ENCODE data around the gene KRCC1. TPM values are rescaled to one million over a fixed set of nuclear protein-coding genes. Genes with fewer than 3 reads are reported as not detected.
A peak's percentile ranks its signal among the peaks of the same experiment; 100 is the strongest.

Gene KRCC1
- total and polyA plus RNA-seq, 9 of the 15 experiments (the other 6 are each of a cell fraction or from before 2014, with no cell fraction given) = 1.9 to 6.0 (median 2.2) TPM

DNA sequence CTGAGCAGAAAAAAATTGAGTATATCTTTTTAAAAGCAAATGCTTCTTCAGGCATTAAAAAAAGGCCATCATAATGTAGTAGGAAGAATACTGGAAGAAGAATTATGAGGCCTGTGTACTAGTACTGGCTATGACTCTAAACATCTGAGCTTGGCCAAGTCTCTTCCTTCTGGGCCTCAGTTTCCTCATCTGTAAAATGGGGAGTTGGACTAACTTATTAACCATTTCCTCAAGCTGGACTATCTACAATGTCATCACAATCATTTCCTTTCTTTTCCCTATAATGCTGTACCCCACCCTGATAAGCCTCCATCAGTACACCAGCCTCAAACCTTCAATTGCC lies 42.9 kb upstream of the KRCC1 start:
- intact Hi-C loops (cut with micrococcal nuclease) = no loop called here
- DNase-seq (ENCODE audit: extremely low read depth in 1 of 4, low spot score in 3 of 4) = no peak
- Histone ChIP-seq H3K9ac (ENCODE audit: insufficient read depth in 1 of 2, low read depth in 2 of 2, low read length in 2 of 2) (no peak overlapping the region), H3K4me3 (no peak overlapping the region), H3K36me3 (ENCODE audit: control insufficient read depth, insufficient read depth, low read length) (no peaks in the 10 kb centered on the region), H3K27me3 (ENCODE audit: control insufficient read depth in 2 of 2, insufficient read depth in 2 of 2, low read length in 2 of 2) (peaks cover 8 to 10% of the 10 kb centered on the region in 2 experiments), H3K79me2 (ENCODE audit: control insufficient read depth, insufficient read depth, low read length) (no peaks in the 10 kb centered on the region), H3K4me1 (replicated peaks in 1 of 2; ENCODE audit: control insufficient read depth in 2 of 2, insufficient read depth in 2 of 2, low read length in 2 of 2) (peaks cover 0 to 4% of the 10 kb centered on the region in 2 experiments; a peak in 2 of 5 replicates), H3K4me2 (ENCODE audit: insufficient read depth, low read length) (no peak overlapping the region), H2AFZ (ENCODE audit: low read depth, low read length) (no peak overlapping the region), H3K9me3 (replicated peaks; ENCODE audit: control insufficient read depth, insufficient read depth, low read depth, low read length) (no peaks in the 10 kb centered on the region), H4K20me1 (replicated peaks; ENCODE audit: control insufficient read depth, insufficient read depth, low read length) (no peaks in the 10 kb centered on the region), H3K27ac (ENCODE audit: extremely low read depth, low read depth, low read length) (no peak overlapping the region), H3K9me1 (ENCODE audit: control insufficient read depth, insufficient read depth, low read length) (no peaks in the 10 kb centered on the region)
- no TSS peak for BruUV-seq (replicated peaks)
- ChIA-PET POLR2A (no interaction called here), CTCF (ENCODE audit: low intra/inter-chr PET ratio) (no interaction called here)
- ATAC-seq = no peak
- in situ Hi-C loops (cut with MboI) = no loop called here
- FAIRE-seq = no peak
- TF ChIP-seq MIER1 (IDR thresholded peaks at IDR 0.05; ENCODE audit: low read depth) (no peak), BCOR (IDR thresholded peaks at IDR 0.05) (peak; percentile 80), CHCHD3 (CRISPR knock-in tag; IDR thresholded peaks at IDR 0.05) (no peak), NFXL1 (CRISPR knock-in tag; IDR thresholded peaks at IDR 0.05) (no peak), KAT7 (CRISPR knock-in tag; IDR thresholded peaks at IDR 0.05; ENCODE audit: borderline replicate concordance) (no peak), LEF1 (IDR thresholded peaks at IDR 0.05) (no peak), RBM25 (IDR thresholded peaks at IDR 0.05; ENCODE audit: low read depth, low read length, severe bottlenecking) (peak; percentile 91), KDM1A (IDR thresholded peaks at IDR 0.05) (peak; percentile 29 to 34; a peak in 1 of 4 replicates), GATAD2B (IDR thresholded peaks at IDR 0.05; ENCODE audit: borderline replicate concordance) (no peak), PCBP2 (IDR thresholded peaks at IDR 0.05; ENCODE audit: low read depth, low read length, poor library complexity, severe bottlenecking) (no peak), SRSF7 (optimal IDR thresholded peaks at IDR 0.05; ENCODE audit: low read depth, low read length) (no peak), NEUROD1 (IDR thresholded peaks at IDR 0.05; ENCODE audit: borderline replicate concordance, low read depth, low read length, partially characterized antibody) (no peak), PHF8 (IDR thresholded peaks at IDR 0.05; ENCODE audit: borderline replicate concordance, low read length) (no peak), TGIF2 (CRISPR knock-in tag; IDR thresholded peaks at IDR 0.05) (no peak), PTTG1 (tag; IDR thresholded peaks at IDR 0.05; ENCODE audit: low read depth) (no peak)
- TF ChIP-seq, protein P1, sequence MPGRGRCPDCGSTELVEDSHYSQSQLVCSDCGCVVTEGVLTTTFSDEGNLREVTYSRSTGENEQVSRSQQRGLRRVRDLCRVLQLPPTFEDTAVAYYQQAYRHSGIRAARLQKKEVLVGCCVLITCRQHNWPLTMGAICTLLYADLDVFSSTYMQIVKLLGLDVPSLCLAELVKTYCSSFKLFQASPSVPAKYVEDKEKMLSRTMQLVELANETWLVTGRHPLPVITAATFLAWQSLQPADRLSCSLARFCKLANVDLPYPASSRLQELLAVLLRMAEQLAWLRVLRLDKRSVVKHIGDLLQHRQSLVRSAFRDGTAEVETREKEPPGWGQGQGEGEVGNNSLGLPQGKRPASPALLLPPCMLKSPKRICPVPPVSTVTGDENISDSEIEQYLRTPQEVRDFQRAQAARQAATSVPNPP (IDR thresholded peaks at IDR 0.05; ENCODE audit: borderline replicate concordance, insufficient read depth, insufficient read length) = no peak
- TF ChIP-seq, protein P2, sequence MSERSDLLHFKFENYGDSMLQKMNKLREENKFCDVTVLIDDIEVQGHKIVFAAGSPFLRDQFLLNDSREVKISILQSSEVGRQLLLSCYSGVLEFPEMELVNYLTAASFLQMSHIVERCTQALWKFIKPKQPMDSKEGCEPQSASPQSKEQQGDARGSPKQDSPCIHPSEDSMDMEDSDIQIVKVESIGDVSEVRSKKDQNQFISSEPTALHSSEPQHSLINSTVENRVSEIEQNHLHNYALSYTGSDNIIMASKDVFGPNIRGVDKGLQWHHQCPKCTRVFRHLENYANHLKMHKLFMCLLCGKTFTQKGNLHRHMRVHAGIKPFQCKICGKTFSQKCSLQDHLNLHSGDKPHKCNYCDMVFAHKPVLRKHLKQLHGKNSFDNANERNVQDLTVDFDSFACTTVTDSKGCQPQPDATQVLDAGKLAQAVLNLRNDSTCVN (CRISPR knock-in tag; IDR thresholded peaks at IDR 0.05) = no peak
- TF ChIP-seq, protein P3, sequence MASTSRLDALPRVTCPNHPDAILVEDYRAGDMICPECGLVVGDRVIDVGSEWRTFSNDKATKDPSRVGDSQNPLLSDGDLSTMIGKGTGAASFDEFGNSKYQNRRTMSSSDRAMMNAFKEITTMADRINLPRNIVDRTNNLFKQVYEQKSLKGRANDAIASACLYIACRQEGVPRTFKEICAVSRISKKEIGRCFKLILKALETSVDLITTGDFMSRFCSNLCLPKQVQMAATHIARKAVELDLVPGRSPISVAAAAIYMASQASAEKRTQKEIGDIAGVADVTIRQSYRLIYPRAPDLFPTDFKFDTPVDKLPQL (IDR thresholded peaks at IDR 0.05; ENCODE audit: extremely low read depth, insufficient read length) = no peak
- TF ChIP-seq, protein P4, sequence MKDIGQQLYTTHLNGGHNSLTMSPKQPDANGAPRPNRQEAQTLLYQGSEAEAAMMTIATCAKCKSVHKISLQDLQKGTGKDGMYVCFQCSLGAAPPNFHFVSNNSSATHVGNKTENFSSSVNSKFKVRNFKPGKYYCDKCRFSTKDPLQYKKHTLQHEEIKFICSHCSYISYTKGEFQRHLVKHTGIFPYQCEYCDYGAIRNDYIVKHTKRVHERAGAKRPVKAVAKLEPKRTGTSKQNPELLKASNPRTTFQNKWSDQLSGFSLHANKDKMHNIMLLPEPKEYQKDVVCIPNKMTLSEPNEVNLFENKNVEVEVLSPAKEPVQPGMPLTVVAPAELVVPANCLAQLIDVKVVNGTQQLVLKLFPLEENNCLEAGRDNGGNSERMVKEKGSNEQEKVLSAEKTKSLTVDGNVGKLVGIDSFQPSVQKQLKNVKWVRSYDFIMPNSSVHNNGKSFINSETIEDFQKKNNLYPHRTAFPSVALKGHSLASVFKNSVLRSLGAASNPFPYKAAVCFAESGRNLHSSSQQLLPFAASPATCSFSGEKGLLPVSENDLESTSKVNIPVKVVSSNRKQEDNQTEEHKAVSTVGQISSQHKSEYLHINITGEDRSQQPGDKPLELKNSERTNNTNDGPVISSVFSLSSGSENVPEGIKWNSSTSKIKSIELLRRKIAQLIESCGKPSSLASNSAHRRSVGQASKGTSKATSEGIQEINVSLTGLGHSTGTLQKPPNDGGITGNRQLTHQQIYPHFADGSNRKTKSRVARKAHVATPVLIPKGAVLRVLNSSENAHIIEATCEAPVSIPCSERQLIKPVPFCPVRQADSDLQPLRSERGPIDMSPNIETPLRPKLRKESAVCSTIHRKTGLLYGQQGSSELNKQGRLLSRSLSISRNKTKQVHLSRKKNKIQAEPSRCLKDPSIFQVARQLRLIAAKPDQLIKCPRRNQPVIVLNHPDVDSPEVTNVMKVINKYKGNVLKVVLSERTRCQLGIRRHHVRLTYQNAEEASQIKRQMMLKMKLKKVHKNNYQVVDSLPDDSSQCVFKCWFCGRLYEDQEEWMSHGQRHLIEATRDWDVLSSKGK (CRISPR knock-in tag; IDR thresholded peaks at IDR 0.05) = no peak
